Measurements from ENCODE around the gene C1QA.
"Not testable (repeated sequence)": the region's sequence is repeated elsewhere in the genome, so short reads cannot be mapped to it uniquely, and the experiment has no call there.

C1QA gene

DNA sequence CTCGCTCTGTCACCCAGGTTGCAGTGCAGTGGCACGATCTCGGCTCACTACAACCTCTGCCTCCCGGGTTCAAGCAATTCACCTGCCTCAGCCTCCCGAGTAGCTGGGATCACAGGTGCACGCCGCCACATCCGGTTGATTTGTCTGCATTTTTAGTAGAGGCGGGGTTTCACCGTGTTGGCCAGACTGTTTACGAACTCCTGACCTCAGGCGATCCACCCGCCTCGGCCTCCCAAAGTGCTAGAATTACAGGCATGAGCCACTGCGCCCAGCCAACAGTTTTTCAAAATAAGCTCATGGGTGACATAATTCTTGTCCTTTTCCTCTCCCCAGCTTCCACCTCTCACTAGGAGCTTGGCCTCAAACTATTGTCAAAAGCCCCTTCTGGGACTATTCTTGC lies 39.7 kb downstream of the C1QA start:
- DNase-seq = not testable (repeated sequence)

DNA sequence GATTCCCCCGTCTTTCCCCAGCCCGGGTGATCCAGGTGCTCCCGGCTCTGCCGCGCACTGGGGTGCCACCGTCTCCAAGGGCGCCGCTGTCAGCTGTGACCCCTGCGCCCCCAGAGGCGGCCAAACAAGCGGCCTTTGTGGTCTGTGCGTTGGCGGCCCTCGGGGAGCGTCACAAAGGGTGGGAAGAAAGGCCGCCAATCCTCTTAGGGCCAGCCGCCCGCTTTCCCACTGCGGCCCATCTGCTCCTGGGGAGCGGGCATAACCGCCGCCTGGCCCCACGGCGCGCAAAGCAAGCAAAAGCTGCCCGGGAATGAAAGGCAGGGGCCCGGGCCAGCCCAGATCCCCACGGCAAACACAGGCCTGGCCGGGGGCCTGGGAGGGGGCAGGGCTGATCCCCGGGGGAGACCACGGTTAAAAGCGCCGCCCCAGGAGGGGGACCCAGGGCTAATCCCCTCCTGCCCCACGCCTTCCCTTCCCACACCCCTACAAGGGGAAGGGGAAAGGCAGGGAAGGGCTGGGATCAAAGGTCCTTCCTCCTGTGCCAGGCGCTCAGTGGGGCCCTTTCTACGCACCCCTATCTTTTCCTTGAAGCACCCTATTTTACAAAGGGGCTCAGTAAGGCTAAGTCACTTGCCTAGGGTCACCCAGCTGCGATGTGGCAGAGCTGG lies 40.6 kb downstream of the C1QA start:
- DNase-seq = no peak

DNA sequence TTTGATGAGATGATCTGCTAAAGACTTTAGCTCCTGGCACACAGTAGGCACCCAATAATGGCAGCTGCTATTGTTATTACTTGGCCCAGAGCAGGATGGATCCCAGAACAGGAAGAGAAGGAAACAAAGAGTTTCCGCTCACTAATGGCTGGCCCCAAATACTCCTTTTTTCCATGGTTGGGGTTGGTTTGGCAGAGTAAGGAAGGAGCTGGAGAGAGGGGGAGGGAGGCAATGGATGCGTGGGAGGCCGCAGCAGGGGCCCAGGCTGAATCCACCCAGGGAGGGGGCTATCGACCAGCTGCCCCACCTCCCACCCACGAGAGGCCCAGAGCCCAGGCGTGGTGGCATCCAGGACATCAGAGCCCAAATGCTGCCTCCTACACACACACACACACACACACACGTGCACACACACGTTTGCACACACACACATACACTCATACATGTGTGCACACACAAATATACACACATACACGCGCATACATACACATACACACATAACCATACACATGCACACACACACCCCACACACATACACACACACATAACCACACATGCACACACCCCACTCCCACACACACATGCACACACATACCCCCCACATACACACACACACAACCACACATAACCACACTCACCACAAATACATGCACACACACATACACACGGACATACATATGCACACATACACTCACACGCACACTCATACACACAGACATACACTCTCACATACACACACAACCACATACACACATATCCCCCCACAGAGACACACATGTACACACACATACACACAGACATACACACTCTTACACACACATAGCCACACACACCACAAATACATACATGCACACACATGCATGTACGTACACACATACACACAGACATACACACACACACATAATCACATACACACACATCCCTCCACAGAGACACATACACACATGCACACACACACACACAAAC lies 41.8 kb downstream of the C1QA start:
- DNase-seq = no peak

DNA sequence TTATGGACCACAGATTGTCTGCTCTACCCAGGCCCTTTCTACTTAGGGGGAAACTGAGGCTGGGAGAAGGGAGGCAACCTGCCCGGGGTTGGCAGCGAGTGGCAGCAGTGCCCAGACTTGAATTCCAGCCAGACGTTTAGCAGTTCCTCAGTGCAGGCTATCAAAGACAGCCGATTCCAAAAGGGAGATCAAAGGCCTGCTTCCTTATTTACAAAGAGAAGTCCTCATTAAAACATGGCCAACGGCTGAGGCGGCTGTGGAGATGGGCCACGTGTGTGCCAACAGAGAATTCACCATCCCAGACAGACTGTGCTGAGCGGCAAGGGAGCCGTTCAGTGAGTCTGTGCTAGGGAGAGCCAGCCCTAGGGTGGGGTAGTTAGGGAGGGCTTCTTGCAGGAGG lies 44.3 kb downstream of the C1QA start:
- DNase-seq = no peak

DNA sequence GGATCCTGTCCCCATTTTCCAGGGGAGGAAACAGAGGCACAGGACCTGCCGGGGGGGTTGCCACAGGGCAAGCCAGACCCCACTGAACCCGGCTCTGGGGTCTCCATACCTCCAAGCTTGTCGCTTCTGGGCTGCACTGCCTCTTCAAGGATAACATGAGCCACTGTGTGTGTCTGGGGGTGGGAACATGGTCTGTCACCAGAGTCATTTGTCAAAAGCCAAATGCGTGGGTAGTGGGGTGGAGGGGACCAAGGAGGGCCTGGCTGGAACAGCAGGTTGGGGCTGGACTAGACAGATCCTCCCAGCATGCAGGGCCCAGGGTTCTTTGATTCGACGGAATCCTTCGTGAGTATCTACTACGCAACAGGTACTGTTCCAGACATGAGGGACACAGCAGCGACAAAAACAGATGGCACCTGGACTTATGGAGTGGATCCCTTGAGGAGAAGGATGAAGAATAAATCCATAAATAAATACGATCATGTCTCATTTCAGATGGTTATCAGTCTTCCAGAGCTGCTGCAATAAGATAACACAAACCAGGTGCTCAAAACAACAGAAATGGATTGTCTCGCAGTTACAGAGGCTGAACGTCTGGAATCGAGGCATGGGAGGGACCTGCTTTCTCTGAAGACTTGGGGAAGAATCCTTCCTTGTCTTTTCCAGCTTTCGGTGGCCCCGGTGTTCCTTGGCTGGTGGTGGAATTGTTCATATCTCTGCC lies 45.3 kb downstream of the C1QA start:
- DNase-seq = no peak

DNA sequence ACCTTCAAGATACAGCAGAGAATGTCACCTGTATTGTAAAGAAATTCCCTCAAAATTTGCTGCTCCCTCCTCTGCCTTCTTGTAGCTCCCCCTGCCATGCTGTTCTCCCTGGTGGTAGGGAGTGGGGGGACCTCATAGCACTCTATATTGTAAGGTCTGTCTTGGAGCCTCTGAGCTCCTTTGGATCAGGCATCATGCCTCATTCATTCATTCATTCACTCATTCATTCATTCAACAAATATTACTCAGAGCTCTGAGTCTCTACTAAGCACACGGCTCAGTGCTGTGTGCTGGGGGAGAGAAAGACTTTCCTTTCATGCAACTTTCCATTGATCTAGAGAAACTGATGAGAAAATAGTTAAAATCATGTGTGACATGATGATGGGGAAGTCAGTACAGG lies 47.1 kb downstream of the C1QA start:
- no peak for DNase-seq

DNA sequence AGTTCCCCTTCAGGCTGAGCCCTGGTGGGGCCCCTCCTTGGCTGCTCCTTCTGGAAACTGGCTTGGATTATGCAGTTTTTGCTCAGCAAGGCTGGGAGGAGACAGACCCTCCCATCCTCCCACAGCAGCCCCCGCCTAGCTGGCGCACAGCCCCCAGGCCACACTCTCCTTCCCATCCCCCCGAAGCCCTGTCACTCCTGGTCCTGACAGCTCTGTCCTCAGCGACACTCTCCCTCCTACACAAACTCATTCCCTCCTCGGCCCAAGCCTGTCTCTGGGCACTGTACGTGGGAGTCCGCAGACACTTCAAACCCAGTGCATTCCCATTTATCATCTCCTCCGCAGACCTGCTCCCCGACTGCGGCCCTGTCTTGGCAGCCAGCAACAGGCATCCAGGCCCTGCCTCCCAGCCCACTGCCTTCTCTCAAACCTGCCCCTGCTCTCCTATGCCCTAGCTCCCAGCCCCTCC lies 49.2 kb downstream of the C1QA start:
- no peak for DNase-seq

DNA sequence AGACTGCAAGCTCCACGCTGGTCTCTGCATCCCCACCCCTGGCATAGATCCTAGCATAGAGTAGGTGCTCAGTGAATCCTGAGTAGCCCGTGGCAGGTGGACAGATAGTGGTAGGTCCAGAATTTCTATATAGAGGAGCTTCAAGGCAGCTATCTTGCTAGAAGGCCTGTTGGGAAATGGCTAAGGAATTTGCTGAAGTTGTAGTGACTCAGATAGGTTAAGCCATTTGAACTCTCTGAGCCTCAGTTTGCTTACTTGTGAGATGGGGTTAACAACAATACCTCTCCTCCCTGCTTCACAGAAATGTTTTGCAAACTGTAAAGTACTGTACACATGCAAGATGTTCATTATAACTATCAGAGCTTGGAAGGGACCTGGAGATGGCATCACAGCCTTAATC lies 50.8 kb downstream of the C1QA start:
- DNase-seq = peak; percentile 23

DNA sequence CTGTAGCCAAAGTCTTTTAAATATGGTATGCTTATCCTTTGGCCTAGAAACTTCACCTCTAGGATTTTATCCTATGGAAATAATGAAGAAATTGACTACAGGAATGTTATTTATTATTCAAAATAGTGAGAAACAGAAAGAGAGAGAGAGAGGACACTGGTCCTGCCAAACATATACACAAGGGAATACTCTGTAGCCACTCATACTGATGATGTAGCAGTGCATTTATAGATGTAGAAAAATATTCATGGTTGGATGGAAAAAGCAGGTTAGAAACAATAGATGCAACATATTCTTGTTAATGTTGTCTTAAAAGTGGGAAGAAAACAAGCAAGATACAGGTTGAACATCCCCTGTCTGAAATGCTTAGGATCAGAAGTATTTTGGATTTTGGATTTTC lies 52.0 kb downstream of the C1QA start:
- no peak for DNase-seq
